Panc1 (cell line): ENCODE data around the gene TTLL5. TPM values are rescaled to one million over a fixed set of nuclear protein-coding genes. Genes with fewer than 3 reads are reported as not detected.

Experiments used
- ATAC-seq: fragments of 200-7000 bp; cut with Tn5 transposase; 2 replicates; pipeline ENCODE4 v1.9.1; 2020; ENCODE audit warnings: mild to moderate bottlenecking, moderate library complexity
- BruUV-seq: library from RNA; stranded (reverse); fragments of 400-500 nt; replicated peaks from 2 replicates; lab custom pipeline; 2021; lab: Mats Ljungman, UMichigan
- CTCF ChIA-PET: fragments of 300-600 bp; sonication (Branson Sonifier 250); formaldehyde crosslinking; loops from one replicate; lab custom pipeline; 2022; ENCODE audit warnings: antibody characterized with exemption; lab: Charles Lee
- POLR2A ChIA-PET: fragments of 300-600 bp; sonication (Branson Sonifier 250); formaldehyde crosslinking; loops from one replicate; lab custom pipeline; 2022; ENCODE audit warnings: antibody characterized with exemption; lab: Charles Lee
- DNase-seq: peaks from one replicate; pipeline ENCODE4 v3.0.0-alpha.2; 2010; ENCODE audit warnings: low read depth, low spot score
- H3K27ac ChIP-seq: 2 replicates; pipeline ENCODE4 v1.5.1; 2011; ENCODE audit warnings: mild to moderate bottlenecking, low read length, inconsistent platforms
- H3K27me3 ChIP-seq: fragments of 200-500 bp; sonication (Bioruptor generic); 2 replicates; pipeline ENCODE4 v1.6.0; 2014; ENCODE audit warnings: low read length, inconsistent platforms; ENCODE audit not compliant: control insufficient read depth, insufficient read depth
- H3K36me3 ChIP-seq: fragments of 200-500 bp; sonication (Bioruptor generic); 2 replicates; pipeline ENCODE4 v1.5.1; 2014; ENCODE audit warnings: inconsistent platforms, mild to moderate bottlenecking, low read length, moderate library complexity; ENCODE audit not compliant: control insufficient read depth, insufficient read depth
- H3K4me1 ChIP-seq: 2 replicates; pipeline ENCODE4 v1.5.1; 2011; ENCODE audit warnings: inconsistent platforms, mild to moderate bottlenecking, low read length, moderate library complexity; ENCODE audit not compliant: control insufficient read depth, insufficient read depth
- H3K4me3 ChIP-seq, 2 experiments: 2 replicates each; pipeline ENCODE4 v1.5.1; 2011 to 2012; ENCODE audit warnings: low read depth in 2 of 2, low read length in 2 of 2, mild to moderate bottlenecking in 2 of 2, inconsistent platforms in 1 of 2, moderate library complexity in 1 of 2
- H3K9me3 ChIP-seq: fragments of 200-500 bp; sonication (Bioruptor generic); 2 replicates; pipeline ENCODE4 v1.5.1; 2014; ENCODE audit warnings: low read depth, mild to moderate bottlenecking, inconsistent platforms, low read length, moderate library complexity; ENCODE audit not compliant: control insufficient read depth, insufficient read depth
- POLR2AphosphoS5 ChIP-seq: IDR thresholded peaks from 2 replicates; pipeline ENCODE4 v1.6.1; 2012; ENCODE audit warnings: mild to moderate bottlenecking, low read depth, low read length, moderate library complexity
- SIN3A ChIP-seq: IDR thresholded peaks from 2 replicates; pipeline ENCODE4 v1.6.1; 2012; ENCODE audit warnings: low read depth, mild to moderate bottlenecking, low read length, moderate library complexity, borderline replicate concordance; ENCODE audit not compliant: insufficient read depth
- TCF7L2 ChIP-seq: IDR thresholded peaks from 2 replicates; pipeline ENCODE4 v1.6.1; 2011; ENCODE audit warnings: mild to moderate bottlenecking, low read depth, low read length, inconsistent platforms
- in situ Hi-C: cut with HindIII; loops from 2 replicates; pipeline ENCODE4 v1.10.0; 2016; ENCODE audit warnings: low sequenced_read_pairs, low pct_unique_long_range_greater_than_20kb
- intact Hi-C: fragments of 100-400 bp; cut with micrococcal nuclease; formaldehyde crosslinking; loops from one replicate; pipeline ENCODE4 v1.10.0; 2022; ENCODE audit not compliant: unreplicated experiment
- total RNA-seq: library from RNA; stranded (reverse); gene quantifications from one replicate; pipeline ENCODE4 v1.2.1, GENCODE V29; 2021; ENCODE audit not compliant: unreplicated experiment
- TF ChIP-seq, protein P1 (sequence below): fragments of 450-650 bp; IDR thresholded peaks from 2 replicates; pipeline ENCODE4 v1.5.1; 2017; ENCODE audit warnings: mild to moderate bottlenecking
- TF ChIP-seq, protein P2 (sequence below), 2 experiments: IDR thresholded peaks; 2 replicates each; pipeline ENCODE4 v1.6.1; 2011 to 2012; ENCODE audit warnings: low read depth in 2 of 2, control low read depth in 1 of 2, low read length in 1 of 2, mild to moderate bottlenecking in 1 of 2, moderate library complexity in 1 of 2; ENCODE audit not compliant: insufficient read depth in 1 of 2

Gene TTLL5
- total RNA-seq, 1 experiment from 2014 or later = 23.5 TPM

GRCh38 chr14:75657331-75657730, 3.7 kb upstream of the TTLL5 start:
- CTCF ChIA-PET = interaction anchor here (3.5 kb wide), 1 partner anchor 79 kb away, joined by 18 read pairs; the partner anchor contains the start of gene FLVCR2
- ATAC-seq (no peak), DNase-seq (no peak)
- Histone ChIP-seq H3K27me3 (no peaks in the 10 kb centered on the region), H3K27ac (no peak overlapping the region), H3K4me3 (no peak overlapping the region), H3K4me1 (0 out of 2 replicates have a peak, but pooled peaks cover 2% of the 10 kb centered on the region), H3K9me3 (no peaks in the 10 kb centered on the region), H3K36me3 (peaks cover 3% of the 10 kb centered on the region; the same call in 1 of the 2 replicates)
- no TSS peak for BruUV-seq
- POLR2A ChIA-PET = no interaction called here
- intact Hi-C loops (no loop called here), in situ Hi-C loops (no loop called here)
- TF ChIP-seq POLR2AphosphoS5 (no peak), TCF7L2 (no peak), SIN3A (no peak)
- TF ChIP-seq, protein P1, sequence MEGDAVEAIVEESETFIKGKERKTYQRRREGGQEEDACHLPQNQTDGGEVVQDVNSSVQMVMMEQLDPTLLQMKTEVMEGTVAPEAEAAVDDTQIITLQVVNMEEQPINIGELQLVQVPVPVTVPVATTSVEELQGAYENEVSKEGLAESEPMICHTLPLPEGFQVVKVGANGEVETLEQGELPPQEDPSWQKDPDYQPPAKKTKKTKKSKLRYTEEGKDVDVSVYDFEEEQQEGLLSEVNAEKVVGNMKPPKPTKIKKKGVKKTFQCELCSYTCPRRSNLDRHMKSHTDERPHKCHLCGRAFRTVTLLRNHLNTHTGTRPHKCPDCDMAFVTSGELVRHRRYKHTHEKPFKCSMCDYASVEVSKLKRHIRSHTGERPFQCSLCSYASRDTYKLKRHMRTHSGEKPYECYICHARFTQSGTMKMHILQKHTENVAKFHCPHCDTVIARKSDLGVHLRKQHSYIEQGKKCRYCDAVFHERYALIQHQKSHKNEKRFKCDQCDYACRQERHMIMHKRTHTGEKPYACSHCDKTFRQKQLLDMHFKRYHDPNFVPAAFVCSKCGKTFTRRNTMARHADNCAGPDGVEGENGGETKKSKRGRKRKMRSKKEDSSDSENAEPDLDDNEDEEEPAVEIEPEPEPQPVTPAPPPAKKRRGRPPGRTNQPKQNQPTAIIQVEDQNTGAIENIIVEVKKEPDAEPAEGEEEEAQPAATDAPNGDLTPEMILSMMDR = no peak
- TF ChIP-seq, protein P2, sequence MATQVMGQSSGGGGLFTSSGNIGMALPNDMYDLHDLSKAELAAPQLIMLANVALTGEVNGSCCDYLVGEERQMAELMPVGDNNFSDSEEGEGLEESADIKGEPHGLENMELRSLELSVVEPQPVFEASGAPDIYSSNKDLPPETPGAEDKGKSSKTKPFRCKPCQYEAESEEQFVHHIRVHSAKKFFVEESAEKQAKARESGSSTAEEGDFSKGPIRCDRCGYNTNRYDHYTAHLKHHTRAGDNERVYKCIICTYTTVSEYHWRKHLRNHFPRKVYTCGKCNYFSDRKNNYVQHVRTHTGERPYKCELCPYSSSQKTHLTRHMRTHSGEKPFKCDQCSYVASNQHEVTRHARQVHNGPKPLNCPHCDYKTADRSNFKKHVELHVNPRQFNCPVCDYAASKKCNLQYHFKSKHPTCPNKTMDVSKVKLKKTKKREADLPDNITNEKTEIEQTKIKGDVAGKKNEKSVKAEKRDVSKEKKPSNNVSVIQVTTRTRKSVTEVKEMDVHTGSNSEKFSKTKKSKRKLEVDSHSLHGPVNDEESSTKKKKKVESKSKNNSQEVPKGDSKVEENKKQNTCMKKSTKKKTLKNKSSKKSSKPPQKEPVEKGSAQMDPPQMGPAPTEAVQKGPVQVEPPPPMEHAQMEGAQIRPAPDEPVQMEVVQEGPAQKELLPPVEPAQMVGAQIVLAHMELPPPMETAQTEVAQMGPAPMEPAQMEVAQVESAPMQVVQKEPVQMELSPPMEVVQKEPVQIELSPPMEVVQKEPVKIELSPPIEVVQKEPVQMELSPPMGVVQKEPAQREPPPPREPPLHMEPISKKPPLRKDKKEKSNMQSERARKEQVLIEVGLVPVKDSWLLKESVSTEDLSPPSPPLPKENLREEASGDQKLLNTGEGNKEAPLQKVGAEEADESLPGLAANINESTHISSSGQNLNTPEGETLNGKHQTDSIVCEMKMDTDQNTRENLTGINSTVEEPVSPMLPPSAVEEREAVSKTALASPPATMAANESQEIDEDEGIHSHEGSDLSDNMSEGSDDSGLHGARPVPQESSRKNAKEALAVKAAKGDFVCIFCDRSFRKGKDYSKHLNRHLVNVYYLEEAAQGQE (IDR thresholded peaks at IDR 0.05; ENCODE audit: insufficient read depth in 1 of 2, low read depth in 2 of 2, low read length in 1 of 2) = no peak

DNA sequence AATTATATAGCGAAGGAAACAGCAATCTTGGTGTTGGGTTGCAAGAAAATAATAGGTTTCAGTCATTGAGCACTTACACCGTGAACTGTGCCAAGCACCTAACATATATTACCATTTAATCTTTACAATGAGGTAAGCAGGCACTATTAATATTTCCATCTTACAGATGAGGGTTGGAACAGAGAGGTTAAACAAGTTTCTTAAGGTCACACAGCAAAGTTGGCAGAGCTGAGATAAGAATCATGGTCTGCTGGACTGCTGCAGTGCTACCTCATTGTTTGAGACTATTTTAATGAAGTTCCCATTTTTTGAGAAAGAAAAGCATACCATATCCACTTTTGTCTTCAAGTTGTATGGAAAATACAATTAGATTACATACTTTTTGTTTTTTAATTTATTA, 2.1 kb upstream of the TTLL5 start:
- no peak for DNase-seq
- POLR2A ChIA-PET = interaction anchor here (0.6 kb wide), 1 partner anchor 964 kb away, joined by 3 read pairs; no protein-coding TSS in a partner anchor
- Histone ChIP-seq H3K27ac (no peak overlapping the region), H3K4me3 (no peak overlapping the region), H3K27me3 (no peaks in the 10 kb centered on the region), H3K4me1 (peaks cover 5% of the 10 kb centered on the region; the same call in 1 of the 2 replicates), H3K36me3 (peaks cover 3% of the 10 kb centered on the region; the same call in 1 of the 2 replicates), H3K9me3 (no peaks in the 10 kb centered on the region)
- in situ Hi-C loops = no loop called here
- TF ChIP-seq, protein P2 (IDR thresholded peaks at IDR 0.05; ENCODE audit: insufficient read depth in 1 of 2, low read depth in 2 of 2, low read length in 1 of 2) = no peak
- TF ChIP-seq TCF7L2 (no peak), SIN3A (no peak), POLR2AphosphoS5 (no peak)
- TF ChIP-seq, protein P1 = no peak
- intact Hi-C loops = no loop called here
- CTCF ChIA-PET = no interaction called here
- no TSS peak for BruUV-seq
- ATAC-seq = no peak
